Activated CD8-positive, alpha-beta memory T cell treated with anti-CD3 and anti-CD28 coated beads, Interleukin-2, amount 50 U/mL, for 24 hours (primary cell): Measurements from ENCODE around the gene CFAP410.
"Not testable (repeated sequence)": the region's sequence is repeated elsewhere in the genome, so short reads cannot be mapped to it uniquely, and the experiment has no call there.

Experiments used
- DNase-seq: peaks from one replicate; pipeline ENCODE4 v3.0.0-alpha.2; 2020; ENCODE audit errors: extremely low read depth

CFAP410 gene

DNA sequence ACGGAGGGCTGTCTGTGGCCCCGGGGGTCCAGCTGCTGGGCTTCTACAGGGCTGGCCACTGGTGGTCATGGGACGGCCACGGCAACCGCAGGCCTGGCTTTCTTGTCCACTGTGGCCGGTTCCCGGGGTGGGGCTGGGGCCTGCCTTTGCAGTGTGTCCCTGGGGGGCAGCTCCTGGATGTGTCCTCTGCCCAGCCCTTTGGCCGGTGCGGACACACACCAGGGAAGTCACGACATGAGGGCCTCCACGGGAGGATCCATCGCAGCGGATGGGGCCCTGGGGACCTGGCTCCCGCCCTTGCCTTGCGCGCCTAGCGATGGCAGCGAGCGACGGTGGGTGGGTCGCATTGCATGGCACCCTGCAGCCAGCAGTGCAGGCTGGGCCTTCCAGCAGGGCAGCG lies 21.3 kb downstream of the CFAP410 start:
- DNase-seq = no peak

DNA sequence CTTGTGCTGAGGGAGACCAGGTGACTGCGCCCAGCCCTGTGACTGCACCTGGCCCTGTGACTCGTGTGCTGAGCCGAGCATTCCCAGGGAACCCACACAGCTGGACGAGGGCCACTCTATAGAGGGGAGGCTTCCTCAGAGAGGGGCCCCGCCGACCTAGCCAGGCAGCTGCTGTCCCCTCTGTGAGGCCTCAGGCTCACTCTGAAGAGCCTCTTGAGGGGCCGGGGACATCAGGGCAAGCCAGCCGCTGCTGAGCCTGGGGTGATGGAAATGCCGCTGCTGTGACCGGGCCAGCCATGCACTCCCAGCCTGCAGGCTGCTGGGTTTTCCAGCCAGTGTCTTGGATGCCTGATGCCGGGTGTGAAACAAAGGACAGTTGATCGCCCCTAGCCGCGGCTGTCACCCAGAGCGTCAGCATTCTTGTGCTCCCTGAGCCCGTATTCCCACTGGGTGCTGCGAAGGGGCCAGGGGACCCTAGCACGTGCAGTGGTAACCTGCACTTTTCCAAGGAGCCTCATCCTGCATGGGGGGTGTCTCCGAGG lies 21.9 kb downstream of the CFAP410 start:
- no peak for DNase-seq

DNA sequence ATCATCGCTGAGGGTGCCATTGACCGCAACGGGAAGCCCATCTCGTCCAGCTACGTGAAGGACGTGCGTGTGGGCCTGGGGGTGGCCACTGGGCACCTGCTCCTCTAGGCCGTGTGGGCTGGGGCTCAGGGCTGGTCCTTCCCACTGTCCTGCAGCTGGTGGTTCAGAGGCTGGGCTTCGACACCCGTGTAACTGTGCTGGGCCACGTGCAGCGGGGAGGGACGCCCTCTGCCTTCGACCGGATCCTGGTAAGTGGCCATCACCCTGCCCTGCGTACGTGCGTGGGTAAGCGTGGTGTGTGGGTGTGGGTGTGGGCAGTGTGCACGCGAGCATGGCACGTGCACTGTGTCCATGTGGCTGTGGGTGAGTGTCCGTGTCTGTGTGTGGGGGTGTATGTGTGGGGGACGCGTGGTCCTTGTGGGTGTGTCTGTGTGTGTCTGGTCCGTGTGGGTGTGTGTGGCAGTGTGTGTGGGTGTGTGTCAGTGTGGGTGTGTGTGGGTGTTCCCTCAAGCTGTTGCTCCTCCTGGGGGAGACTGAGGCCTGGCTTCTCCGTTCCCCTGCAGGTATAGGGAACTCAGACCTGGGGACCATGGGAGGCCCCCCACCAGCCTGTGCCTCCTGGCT lies 22.8 kb downstream of the CFAP410 start:
- no peak for DNase-seq

DNA sequence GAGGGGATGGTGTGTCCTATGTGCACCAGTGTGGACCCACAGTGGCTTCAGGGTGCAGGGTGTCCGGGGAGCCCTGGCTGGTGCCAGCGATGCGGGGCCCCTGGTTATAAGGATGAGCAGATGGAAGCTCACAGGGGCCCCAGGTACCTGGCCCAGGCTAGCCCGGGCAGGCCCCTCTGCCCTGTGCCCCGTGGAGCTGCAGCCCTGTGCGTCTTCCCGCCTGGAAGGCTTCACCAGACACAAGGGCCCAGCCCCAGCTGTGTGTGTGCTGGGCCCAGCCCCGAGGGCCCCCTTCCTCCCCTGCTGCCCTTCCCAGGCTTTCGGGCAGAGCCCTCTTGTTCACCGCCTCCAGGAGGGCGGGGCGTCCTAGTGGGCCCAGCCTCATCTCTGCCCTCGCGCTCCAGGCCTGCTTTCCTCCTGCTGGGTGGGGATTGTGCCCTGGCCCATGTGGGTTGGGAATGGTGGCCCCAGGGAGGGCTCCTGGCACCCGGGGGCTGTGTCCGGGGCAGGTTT lies 23.4 kb downstream of the CFAP410 start:
- DNase-seq = no peak

DNA sequence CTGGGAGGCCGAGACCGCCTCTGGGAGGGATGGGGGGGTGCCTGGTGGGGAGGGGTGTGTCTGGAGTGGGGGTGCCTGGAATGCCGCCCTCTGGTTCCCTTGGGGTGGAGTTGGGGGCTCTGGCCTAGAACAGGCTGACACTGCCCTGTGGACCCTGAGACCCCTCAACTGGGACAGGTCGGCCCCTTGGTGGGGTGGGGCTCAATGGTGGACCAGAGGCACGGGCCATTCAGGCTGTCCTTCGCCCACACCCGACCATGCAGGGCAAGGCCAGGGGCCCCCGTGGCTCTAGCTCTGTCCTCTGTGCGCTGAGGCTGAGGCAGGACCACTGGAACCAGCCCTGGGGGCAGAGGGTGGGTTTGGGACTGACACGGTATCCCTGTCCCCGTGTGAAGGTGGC lies 24.6 kb downstream of the CFAP410 start:
- DNase-seq = no peak

DNA sequence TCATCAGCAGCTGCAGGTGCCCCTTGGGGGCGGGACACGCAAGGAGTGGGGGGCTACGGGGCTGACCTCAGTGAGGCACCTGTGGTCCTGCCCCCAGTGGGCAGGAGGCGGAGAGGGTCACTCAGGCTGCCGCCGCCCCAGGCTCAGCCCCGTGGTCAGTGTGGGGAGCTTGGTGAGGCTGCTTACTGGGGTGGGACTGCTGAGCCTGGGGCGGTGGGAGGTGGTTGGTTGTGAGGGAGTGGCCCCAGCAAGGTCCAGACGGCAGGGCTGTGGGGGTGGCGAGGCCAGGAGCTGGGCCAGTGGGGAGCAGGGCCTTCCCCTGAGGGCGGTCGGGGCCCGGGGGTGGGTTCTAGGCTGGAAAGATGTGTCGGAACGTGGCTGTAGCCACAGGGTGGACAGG lies 25.1 kb downstream of the CFAP410 start:
- no peak for DNase-seq

DNA sequence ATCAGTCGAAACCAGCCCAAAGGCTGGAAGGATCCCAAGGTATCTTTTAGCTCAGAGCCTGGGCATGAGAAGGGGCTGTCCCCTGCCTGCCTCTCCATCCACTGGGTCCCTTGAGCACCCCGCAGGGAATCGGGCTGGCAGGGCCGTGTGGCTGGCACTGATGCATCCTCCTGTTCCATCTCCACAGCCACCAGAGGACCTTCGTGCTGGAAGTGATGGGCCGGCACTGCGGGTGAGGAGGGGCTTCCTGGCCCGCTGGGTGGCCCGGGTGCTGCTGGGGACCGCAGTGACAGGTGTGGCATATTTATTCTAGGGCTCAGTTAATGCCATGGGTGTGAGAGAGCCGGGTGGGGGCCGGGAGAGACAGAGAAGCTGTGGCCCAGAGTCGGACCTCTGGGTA lies 25.7 kb downstream of the CFAP410 start:
- no peak for DNase-seq

DNA sequence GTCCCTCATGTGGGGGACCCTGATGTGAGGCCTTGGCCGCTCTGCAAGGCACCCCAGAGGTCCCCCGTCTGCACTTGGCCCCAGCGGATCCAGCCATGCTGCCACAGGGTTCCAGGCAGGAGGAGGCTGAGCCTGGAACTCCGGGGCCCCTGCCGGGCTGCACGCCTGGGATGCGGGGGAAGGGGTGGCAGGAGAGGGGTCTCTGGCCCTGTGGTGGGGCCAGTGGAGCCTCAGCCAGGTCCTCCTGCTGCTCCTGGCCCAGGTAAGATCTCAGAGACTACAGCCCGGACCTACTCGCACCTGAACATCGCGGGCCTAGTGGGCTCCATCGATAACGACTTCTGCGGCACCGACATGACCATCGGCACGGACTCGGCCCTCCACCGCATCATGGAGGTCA lies 26.5 kb downstream of the CFAP410 start:
- no peak for DNase-seq

DNA sequence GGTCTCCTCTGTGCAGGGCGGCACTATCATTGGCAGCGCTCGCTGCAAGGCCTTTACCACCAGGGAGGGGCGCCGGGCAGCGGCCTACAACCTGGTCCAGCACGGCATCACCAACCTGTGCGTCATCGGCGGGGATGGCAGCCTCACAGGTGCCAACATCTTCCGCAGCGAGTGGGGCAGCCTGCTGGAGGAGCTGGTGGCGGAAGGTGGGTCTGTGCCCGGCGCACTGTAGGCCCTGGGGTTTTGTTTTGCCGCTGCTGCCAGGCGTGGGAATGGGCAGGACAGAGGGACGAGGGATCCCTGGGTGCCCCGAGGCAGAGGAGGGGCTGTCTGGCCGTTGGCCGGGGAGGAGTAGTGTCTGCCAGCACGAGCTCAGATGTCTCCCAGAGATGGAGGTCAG lies 27.1 kb downstream of the CFAP410 start:
- no peak for DNase-seq

DNA sequence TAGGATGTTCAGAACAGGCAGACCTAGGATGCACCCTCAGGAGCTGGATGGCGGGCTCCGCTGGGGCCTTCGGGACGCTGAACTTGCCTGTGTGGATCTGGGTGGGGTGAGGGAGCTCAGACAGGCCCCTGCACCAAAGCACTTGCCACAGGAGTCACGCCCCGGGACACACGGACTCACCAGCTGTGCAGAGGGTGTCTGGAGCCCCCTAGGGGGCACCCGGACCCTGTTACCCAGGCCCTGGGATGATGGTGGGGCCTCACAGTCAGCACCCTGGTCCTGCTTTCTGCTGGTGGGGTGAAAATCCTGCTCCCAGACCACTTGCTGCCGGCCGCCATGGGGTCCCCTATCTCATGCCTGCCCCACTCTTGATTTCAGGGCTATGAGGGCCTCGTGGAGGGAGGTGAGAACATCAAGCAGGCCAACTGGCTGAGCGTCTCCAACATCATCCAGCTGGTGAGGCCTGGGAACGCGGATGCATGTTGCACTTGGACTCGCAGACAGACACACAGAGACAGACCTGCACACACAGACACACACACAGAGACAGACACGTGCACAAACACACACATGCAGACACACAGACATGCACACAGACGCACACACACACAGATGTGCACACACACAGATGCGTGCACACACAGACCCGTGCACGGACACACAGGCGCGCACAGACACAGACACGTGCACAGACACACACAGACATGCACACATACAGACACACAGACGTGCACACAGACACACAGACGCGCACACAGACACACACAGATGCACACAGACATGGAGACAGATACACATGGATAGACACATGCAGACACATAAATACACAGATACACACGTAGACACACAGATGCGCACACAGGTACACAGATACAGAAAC lies 28.3 kb downstream of the CFAP410 start:
- DNase-seq = no peak

DNA sequence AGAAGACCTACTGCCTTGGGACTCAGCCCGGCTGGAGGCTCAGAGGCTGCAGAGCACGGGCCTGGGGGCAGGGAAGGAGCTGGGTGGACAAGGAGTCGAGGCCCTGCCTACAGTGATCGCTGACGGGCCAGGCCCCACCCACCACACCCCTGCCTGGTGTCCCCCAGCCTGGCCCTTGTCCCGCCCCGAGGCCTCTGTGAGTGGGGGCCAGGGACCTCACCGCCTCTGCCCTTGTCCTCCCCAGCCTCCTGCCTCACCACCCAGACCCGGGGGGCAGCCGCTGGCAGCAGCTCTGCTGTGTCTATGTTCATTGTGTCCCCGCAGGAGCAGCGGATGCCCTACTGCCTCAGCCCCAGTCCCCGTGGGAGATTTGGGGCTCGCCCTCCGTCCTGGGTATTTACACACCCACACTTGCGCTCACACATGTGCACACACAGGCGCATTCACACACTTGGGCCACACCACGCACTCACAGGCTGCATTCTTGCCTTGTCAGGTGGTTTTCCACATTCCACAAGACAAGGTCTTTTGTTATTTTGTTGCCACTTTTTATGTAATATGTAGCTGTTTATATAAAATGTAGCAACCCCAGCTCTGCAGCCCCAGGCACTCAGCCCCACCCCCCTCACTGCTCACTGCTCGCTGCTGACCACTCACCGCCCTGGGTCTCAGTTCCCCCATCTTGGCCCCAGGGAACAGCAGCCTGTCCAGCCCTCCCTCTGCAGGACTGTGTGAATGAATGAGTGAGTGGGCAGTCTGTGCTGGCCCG lies 32.1 kb downstream of the CFAP410 start:
- DNase-seq = no peak

DNA sequence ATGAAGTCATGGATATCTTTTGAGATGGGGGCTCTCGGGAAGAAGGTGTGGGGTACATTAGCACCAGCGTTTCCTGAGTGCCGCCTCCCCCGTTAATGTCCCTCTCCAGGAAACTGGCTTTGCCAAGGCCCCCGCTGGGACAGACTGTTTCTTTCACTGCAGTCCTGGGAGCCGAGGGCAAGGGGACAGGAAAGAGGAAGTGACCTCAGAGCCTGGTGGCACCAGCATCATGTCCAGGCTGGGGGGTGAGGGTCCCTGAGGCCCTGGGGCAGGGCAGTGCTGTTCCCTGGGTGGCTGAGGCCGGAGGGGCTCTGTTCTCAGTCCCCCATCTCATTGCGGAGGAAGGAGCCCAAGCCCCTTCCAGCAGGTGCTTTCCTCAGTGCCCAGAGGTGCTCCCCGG lies 33.5 kb downstream of the CFAP410 start:
- DNase-seq = no peak

DNA sequence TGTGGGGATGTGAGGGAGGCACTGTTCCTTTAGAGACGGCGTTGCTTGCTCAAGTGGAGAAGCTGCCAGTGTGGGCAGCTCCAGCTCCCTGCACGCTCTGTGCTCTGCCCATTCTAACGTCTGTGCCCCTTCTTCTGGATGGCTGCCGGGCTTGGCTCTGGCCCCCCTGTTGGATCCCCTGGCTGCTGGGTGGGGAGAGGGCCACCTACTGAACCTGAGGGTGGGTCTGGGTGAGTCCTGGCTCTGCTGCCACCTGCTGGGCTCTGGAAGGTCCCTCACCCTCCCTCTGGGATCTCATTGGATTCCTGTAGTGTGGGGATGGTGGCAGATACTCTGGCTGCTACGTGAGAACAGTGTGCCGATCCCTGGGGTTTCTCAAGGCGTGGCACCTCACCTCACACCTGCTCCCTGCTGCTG lies 34.3 kb downstream of the CFAP410 start:
- no peak for DNase-seq

DNA sequence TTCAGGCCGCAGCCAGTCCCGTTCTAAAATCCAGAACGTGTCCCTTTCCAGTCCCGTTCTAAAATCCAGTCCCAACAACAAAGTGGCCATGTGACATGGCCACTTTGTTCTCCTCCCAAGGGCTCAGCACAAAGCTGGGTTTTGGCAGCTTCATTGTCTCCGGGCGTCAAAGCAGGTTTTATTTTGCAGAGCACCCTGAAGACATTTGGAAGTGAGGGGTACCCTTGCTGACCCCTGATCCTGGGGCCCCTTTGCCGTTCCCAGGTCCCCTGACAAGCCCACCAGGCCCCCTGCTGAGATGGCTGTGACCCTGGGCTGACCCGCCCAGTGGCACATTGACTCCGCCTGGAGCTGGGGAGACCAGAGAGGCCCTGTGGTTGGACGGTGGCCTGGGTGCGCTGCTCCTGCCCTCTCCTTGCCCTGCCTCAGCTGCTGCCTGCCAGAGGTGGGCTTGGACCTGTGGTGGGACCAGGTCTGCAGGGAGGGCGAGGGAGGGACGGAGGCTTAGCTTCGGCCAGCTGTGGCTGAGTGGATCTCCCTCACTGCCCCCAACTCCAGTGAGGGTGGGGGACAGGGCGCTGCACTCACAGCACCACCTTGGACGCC lies 35.1 kb downstream of the CFAP410 start:
- DNase-seq = no peak

DNA sequence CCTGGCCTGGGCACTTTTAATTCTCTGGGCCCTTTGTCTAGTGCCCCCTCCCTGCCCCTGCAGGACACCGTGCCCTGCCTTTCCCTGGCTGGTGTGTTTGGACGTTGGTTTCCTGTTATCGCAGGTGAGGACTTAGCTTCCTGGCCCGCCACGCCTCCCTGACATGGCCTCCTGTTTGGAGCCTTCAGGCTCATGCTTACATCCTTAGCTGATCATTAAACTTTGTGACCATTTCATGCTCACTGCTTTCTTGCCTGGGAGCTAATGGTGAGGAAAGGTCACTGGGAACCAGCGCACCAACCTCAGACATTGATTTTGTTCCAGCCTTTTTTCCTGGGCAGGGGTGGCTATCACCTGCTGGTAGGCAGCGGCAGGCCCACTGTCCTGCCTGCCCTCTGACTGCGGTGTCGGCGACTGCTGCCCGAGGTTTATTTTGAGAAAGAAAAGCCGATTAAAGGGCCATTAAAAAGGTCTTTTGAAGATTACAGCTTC lies 35.7 kb downstream of the CFAP410 start:
- no peak for DNase-seq

DNA sequence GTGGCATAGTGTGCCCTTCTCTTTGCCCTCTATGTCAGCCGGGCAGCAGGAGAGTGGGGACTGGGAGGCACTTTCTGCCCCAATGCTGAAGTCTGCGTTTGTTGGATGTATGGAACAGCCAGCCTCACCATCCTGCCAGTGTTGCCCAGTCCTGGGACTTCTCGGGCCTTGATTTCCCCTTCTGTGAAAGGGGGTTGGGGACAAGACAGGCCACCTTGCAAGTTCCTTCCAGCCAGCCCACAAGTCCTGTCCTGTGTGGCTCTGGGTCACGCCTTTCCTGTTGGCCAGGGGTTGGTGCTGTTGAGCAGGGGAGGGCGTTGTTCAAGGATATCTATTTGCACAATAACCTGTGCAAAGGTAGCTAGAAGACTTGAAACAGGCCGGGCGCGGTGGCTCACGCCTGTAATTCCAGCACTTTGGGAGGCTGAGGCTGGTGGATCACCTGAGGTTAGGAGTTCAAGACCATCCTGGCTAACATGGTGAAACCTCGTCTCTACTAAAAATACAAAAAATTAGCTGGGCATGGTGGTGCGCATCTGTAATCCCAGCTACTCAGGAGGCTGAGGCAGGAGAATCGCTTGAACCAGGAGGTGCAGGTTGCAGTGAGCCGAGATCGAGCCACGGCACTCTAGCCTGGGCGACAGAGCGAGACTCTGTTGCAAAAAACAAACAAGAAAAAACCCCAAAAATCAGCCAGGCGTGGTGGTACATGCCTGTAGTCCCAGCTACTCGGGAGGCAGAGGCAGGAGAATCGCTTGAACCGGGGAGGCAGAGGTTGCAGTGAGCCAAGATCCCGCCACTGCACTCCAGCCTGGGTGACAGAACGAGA lies 36.4 kb downstream of the CFAP410 start:
- not testable (repeated sequence) for DNase-seq

DNA sequence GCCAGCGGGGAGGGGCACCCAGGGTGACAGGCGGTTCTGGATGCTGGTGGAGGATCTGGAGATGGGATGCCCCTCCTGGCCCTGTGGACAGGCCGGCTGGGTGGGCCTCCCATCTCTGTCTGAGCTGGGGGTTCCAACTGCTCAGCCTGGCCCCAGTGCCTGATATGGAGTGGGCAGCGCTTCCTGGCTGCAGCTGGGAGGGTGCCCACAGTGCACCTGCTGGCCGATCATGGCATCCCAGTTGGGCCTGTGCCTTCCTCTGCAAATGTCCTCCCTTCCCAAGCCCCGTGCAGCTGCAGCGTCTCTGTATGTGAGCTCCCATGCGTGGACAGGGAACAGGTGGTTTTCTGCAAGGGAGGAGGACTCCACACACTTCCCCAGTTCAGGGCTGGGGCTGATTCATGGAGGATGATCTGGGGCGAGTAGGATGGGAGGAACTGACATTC lies 37.2 kb downstream of the CFAP410 start:
- DNase-seq = no peak

DNA sequence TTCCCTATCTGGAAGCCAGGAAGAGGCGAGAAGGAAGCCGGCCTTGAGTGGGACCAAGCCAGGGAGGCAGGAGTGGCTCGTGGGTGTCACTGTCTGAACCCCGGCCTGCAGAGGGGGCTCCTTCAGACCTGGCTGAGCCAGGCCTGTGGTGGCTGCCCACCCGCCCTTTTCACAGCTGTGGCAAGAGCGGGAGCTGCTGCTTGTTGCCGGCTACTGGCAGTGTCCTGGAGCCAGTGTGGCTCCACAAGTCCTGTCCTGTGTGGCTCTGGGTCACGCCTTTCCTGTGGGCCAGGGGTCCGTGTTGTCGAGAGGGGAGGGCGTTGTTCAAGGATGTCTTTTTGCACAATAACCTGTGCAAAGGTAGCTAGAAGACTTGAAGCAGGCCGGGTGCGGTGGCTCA lies 38.0 kb downstream of the CFAP410 start:
- no peak for DNase-seq

DNA sequence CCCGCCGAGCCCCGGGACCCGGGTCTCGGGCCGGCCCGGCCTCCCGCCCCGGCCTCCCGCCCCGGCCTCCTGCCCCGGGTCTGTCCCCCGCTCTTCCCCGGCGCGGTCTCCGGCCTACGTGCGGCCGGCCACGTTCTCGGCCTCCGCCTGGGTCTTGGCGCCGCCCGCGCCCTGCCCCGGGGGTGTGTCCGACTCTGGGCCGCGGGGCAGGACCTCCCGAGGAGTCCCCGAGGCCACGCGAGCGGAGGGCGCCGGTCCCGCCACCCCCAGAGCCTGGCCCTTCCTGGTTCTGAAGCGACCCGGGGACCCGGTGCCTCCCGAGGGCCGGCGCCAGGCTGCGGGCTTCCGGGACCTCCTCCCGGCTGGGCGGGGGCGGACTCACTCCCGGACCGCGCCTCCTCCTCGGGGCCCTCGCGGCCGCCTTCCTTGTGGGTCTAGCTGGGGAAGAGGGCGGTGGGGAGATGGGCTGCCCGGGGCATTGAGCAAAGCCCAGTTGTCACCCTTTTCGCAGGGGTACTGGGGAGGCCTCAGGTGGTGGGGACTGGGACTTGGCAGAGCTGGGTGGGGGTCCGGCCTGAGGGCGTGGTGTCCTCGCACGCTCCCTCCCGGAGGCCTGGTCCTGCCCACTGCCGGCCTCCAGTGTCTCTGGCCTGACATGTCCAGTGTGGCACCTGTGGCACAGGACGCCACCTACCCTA lies 38.8 kb downstream of the CFAP410 start:
- no peak for DNase-seq
